ENCODE data around the gene PTTG1IP.

The PTTG1IP gene

DNA sequence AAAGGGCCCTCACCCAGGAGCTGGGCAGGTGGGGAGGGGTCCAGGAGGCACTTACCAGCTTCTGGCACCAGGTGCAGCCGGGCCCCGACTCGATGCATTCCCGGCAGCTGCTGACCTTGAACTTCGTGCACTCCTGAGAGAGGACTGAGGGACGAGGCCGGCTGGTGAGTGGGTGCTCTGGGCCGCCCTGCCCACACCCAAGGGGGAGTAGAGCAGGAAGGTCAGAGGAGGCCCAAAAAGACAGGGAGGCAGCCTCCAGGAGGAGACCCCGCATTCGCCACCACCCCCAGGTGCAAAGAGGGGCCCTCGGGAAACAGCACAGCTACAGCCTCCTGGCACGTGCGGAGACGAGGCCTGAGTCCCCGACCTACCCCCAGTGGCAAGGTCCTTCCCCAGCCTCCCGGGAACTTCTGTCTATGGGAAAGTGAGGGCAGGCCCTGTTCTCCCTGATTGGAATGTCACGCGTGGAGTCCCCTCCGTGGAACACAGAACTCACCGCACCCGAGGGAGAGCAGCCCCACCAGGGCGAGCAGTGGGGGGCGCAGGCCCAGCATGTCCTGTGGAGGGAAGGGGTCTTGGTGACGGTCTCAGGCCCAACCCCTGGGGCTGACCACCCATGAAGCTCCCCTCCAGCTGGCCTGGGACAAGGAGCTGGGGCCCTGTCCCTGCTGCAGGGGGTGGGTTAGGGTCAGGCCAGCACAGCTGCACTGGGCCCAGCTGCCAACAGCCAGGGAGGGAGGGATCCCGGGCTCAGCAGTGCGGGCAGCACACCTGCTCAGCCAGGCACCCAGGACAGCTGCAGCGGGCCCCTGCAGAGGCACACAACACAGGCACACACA lies 37.0 kb upstream of the PTTG1IP start:
- peak overlapping the region in 1 of 2 donors; percentile 7 for H3K4me3 ChIP-seq (ENCODE audit: low read length in 2 of 2)
- H2AFZ ChIP-seq (ENCODE audit: low read length): no peak overlapping the region
- peak overlapping the region; percentile 28 for H3K18ac ChIP-seq (ENCODE audit: low read length)
- H2BK15ac ChIP-seq (ENCODE audit: low read length): peak overlapping the region; percentile 49
- no peak overlapping the region for H4K91ac ChIP-seq (ENCODE audit: low read depth, low read length, poor library complexity)
- H3K4ac ChIP-seq (ENCODE audit: low read length): peak overlapping the region; percentile 23
- H2BK5ac ChIP-seq (ENCODE audit: low read length): no peak overlapping the region
- H4K8ac ChIP-seq (ENCODE audit: low read depth, low read length): no peak overlapping the region
- no peaks in the 10 kb centered on the region for H3K79me1 ChIP-seq (ENCODE audit: low read depth, low read length)
- peak overlapping the region; percentile 89 for H3K23ac ChIP-seq (ENCODE audit: low read depth, low read length, poor library complexity)
- peak overlapping the region; percentile 3 for H2AK5ac ChIP-seq (ENCODE audit: low read depth, low read length)
- no peak overlapping the region for H2BK120ac ChIP-seq (ENCODE audit: low read depth, low read length)
- peak overlapping the region; percentile 50 for H3K9ac ChIP-seq (ENCODE audit: low read depth, low read length, poor library complexity)
- WGBS, 2 donors (ENCODE audit: extremely low coverage in 2 of 2, insufficient read length in 2 of 2, insufficient replicate concordance in 1 of 2): no CpG with 5 or more reads among the region's 27 CpGs
- no peak overlapping the region for H3K14ac ChIP-seq (ENCODE audit: low read length)
- H3K9me3 ChIP-seq (replicated peaks in 1 of 2; ENCODE audit: control insufficient read depth in 2 of 2, insufficient read depth in 1 of 2, low read depth in 1 of 2, low read length in 2 of 2): no peaks in the 10 kb centered on the region
- H3K36me3 ChIP-seq (replicated peaks in 1 of 2; ENCODE audit: control insufficient read depth in 2 of 2, insufficient read depth in 2 of 2, low read length in 2 of 2): no peaks in the 10 kb centered on the region
- H3K27ac ChIP-seq (replicated peaks; ENCODE audit: low read length): no peak overlapping the region
- no peak for DNase-seq (ENCODE audit: low spot score)
- peaks cover 0 to 68% (median 40%) of the 10 kb centered on the region in 3 experiments for H3K27me3 ChIP-seq (ENCODE audit: control insufficient read depth in 3 of 3, insufficient read depth in 3 of 3, low read depth in 1 of 3, low read length in 3 of 3)
- peaks cover 0 to 5% of the 10 kb centered on the region in 2 donors for H3K4me1 ChIP-seq (ENCODE audit: control insufficient read depth in 2 of 2, insufficient read depth in 1 of 2, low read depth in 1 of 2, low read length in 2 of 2)
- peak overlapping the region; percentile 73 for H2BK12ac ChIP-seq (ENCODE audit: low read length)
- no peak overlapping the region for H3K4me2 ChIP-seq (ENCODE audit: insufficient read depth, low read length, poor library complexity, severe bottlenecking)

GRCh38 chr21:44909719-44910118 lies 36.2 kb upstream of the PTTG1IP start:
- H3K14ac ChIP-seq (ENCODE audit: low read length): no peak overlapping the region
- no peak overlapping the region for H2BK15ac ChIP-seq (ENCODE audit: low read length)
- no peak overlapping the region for H3K4me2 ChIP-seq (ENCODE audit: insufficient read depth, low read length, poor library complexity, severe bottlenecking)
- no peak overlapping the region for H3K18ac ChIP-seq (ENCODE audit: low read length)
- DNase-seq (ENCODE audit: low spot score): no peak
- no peak overlapping the region for H3K4ac ChIP-seq (ENCODE audit: low read length)
- H4K8ac ChIP-seq (ENCODE audit: low read depth, low read length): no peak overlapping the region
- no peak overlapping the region for H4K91ac ChIP-seq (ENCODE audit: low read depth, low read length, poor library complexity)
- H3K4me1 ChIP-seq (ENCODE audit: control insufficient read depth in 2 of 2, insufficient read depth in 1 of 2, low read depth in 1 of 2, low read length in 2 of 2): peaks cover 0 to 4% of the 10 kb centered on the region in 2 donors
- no peak overlapping the region for H3K9ac ChIP-seq (ENCODE audit: low read depth, low read length, poor library complexity)
- H3K27ac ChIP-seq (replicated peaks; ENCODE audit: low read length): no peak overlapping the region
- WGBS, 2 donors (ENCODE audit: extremely low coverage in 2 of 2, insufficient read length in 2 of 2, insufficient replicate concordance in 1 of 2): no CpG with 5 or more reads among the region's 9 CpGs
- no peaks in the 10 kb centered on the region for H3K79me1 ChIP-seq (ENCODE audit: low read depth, low read length)
- H2BK12ac ChIP-seq (ENCODE audit: low read length): no peak overlapping the region
- no peaks in the 10 kb centered on the region for H3K36me3 ChIP-seq (replicated peaks in 1 of 2; ENCODE audit: control insufficient read depth in 2 of 2, insufficient read depth in 2 of 2, low read length in 2 of 2)
- H2AK5ac ChIP-seq (ENCODE audit: low read depth, low read length): no peak overlapping the region
- no peak overlapping the region for H2AFZ ChIP-seq (ENCODE audit: low read length)
- H2BK5ac ChIP-seq (ENCODE audit: low read length): no peak overlapping the region
- no peak overlapping the region for H3K23ac ChIP-seq (ENCODE audit: low read depth, low read length, poor library complexity)
- peaks cover 0 to 71% (median 37%) of the 10 kb centered on the region in 3 experiments for H3K27me3 ChIP-seq (ENCODE audit: control insufficient read depth in 3 of 3, insufficient read depth in 3 of 3, low read depth in 1 of 3, low read length in 3 of 3)
- no peak overlapping the region for H3K4me3 ChIP-seq (ENCODE audit: low read length in 2 of 2)
- H3K9me3 ChIP-seq (replicated peaks in 1 of 2; ENCODE audit: control insufficient read depth in 2 of 2, insufficient read depth in 1 of 2, low read depth in 1 of 2, low read length in 2 of 2): no peaks in the 10 kb centered on the region
- H2BK120ac ChIP-seq (ENCODE audit: low read depth, low read length): no peak overlapping the region

GRCh38 chr21:44908908-44909307 lies 35.4 kb upstream of the PTTG1IP start:
- WGBS, 2 donors (ENCODE audit: extremely low coverage in 2 of 2, insufficient read length in 2 of 2, insufficient replicate concordance in 1 of 2): no CpG with 5 or more reads among the region's 21 CpGs
- DNase-seq (ENCODE audit: low spot score): no peak
- H2AK5ac ChIP-seq (ENCODE audit: low read depth, low read length): peak overlapping the region; percentile 15
- no peak overlapping the region for H3K14ac ChIP-seq (ENCODE audit: low read length)
- no peak overlapping the region for H2BK120ac ChIP-seq (ENCODE audit: low read depth, low read length)
- no peak overlapping the region for H3K18ac ChIP-seq (ENCODE audit: low read length)
- H3K9me3 ChIP-seq (replicated peaks in 1 of 2; ENCODE audit: control insufficient read depth in 2 of 2, insufficient read depth in 1 of 2, low read depth in 1 of 2, low read length in 2 of 2): peaks cover 0 to 4% of the 10 kb centered on the region in 2 donors
- H3K4me3 ChIP-seq (ENCODE audit: low read length in 2 of 2): no peak overlapping the region
- no peaks in the 10 kb centered on the region for H3K79me1 ChIP-seq (ENCODE audit: low read depth, low read length)
- H3K27me3 ChIP-seq (ENCODE audit: control insufficient read depth in 3 of 3, insufficient read depth in 3 of 3, low read depth in 1 of 3, low read length in 3 of 3): peaks cover 0 to 66% (median 33%) of the 10 kb centered on the region in 3 experiments
- H2BK12ac ChIP-seq (ENCODE audit: low read length): no peak overlapping the region
- peaks cover 0 to 2% of the 10 kb centered on the region in 2 donors for H3K36me3 ChIP-seq (replicated peaks in 1 of 2; ENCODE audit: control insufficient read depth in 2 of 2, insufficient read depth in 2 of 2, low read length in 2 of 2)
- H3K27ac ChIP-seq (replicated peaks; ENCODE audit: low read length): no peak overlapping the region
- H2BK5ac ChIP-seq (ENCODE audit: low read length): no peak overlapping the region
- H3K23ac ChIP-seq (ENCODE audit: low read depth, low read length, poor library complexity): no peak overlapping the region
- H2BK15ac ChIP-seq (ENCODE audit: low read length): no peak overlapping the region
- no peak overlapping the region for H3K9ac ChIP-seq (ENCODE audit: low read depth, low read length, poor library complexity)
- no peak overlapping the region for H4K8ac ChIP-seq (ENCODE audit: low read depth, low read length)
- no peak overlapping the region for H3K4me2 ChIP-seq (ENCODE audit: insufficient read depth, low read length, poor library complexity, severe bottlenecking)
- peaks cover 0 to 6% of the 10 kb centered on the region in 2 donors for H3K4me1 ChIP-seq (ENCODE audit: control insufficient read depth in 2 of 2, insufficient read depth in 1 of 2, low read depth in 1 of 2, low read length in 2 of 2)
- H2AFZ ChIP-seq (ENCODE audit: low read length): no peak overlapping the region
- H3K4ac ChIP-seq (ENCODE audit: low read length): no peak overlapping the region
- no peak overlapping the region for H4K91ac ChIP-seq (ENCODE audit: low read depth, low read length, poor library complexity)

Measured in neuronal stem cell (in vitro differentiated cells).